Renal cortex interstitium (tissue), 11 donors: ENCODE measurements around the gene BPIFB3. TPM values are rescaled to one million over a fixed set of nuclear protein-coding genes. Genes with fewer than 3 reads are reported as not detected.

Source experiments
- DNase-seq, 11 donors: peaks; one replicate each; pipeline ENCODE4 v3.0.0-alpha.2; 2013; ENCODE audit warnings: low read depth in 9 of 11, low spot score in 4 of 11; ENCODE audit errors: extremely low read depth in 1 of 11
- polyA plus RNA-seq, 3 donors: library from polyadenylated mRNA; unstranded; fragments of 120-200 nt; gene quantifications; one replicate each; pipeline ENCODE4 v1.2.1, GENCODE V29; 2013; ENCODE audit not compliant: insufficient read length in 3 of 3

The BPIFB3 gene
- polyA plus RNA-seq, 3 donors = not detected

GRCh38 chr20:33051333-33051732, 2.4 kb upstream of the BPIFB3 start:
- DNase-seq = no peak

GRCh38 chr20:33054381-33054780, 678 bp downstream of the BPIFB3 start:
- no peak for DNase-seq

GRCh38 chr20:33054791-33055190, 1.1 kb downstream of the BPIFB3 start:
- DNase-seq = no peak

GRCh38 chr20:33059136-33059535, 5.4 kb downstream of the BPIFB3 start:
- DNase-seq = no peak

- no peak for DNase-seq
Observed at GRCh38 chr20:33059741-33060390, 6.2 kb downstream of the BPIFB3 start.

GRCh38 chr20:33061658-33062028, 7.9 kb downstream of the BPIFB3 start:
- DNase-seq = no peak

- no peak for DNase-seq
Observed at GRCh38 chr20:33062105-33062824, 8.6 kb downstream of the BPIFB3 start.

GRCh38 chr20:33062825-33063149, 9.1 kb downstream of the BPIFB3 start:
- no peak for DNase-seq

- DNase-seq = no peak
Observed at GRCh38 chr20:33063271-33063670, 9.6 kb downstream of the BPIFB3 start.

GRCh38 chr20:33064572-33065287, 11.0 kb downstream of the BPIFB3 start:
- no peak for DNase-seq

- DNase-seq = no peak
Observed at GRCh38 chr20:33065785-33066184, 12.1 kb downstream of the BPIFB3 start.

- no peak for DNase-seq
Observed at GRCh38 chr20:33067806-33068205, 14.1 kb downstream of the BPIFB3 start.

- DNase-seq = no peak
Observed at GRCh38 chr20:33068251-33068939, 14.7 kb downstream of the BPIFB3 start.

- no peak for DNase-seq
Observed at GRCh38 chr20:33069673-33070072, 16.0 kb downstream of the BPIFB3 start.

GRCh38 chr20:33070111-33071053, 16.7 kb downstream of the BPIFB3 start:
- no peak for DNase-seq

- DNase-seq = no peak
Observed at GRCh38 chr20:33071198-33071597, 17.5 kb downstream of the BPIFB3 start.

GRCh38 chr20:33072362-33072761, 18.7 kb downstream of the BPIFB3 start:
- DNase-seq = no peak

GRCh38 chr20:33072813-33073212, 19.1 kb downstream of the BPIFB3 start:
- DNase-seq = no peak

GRCh38 chr20:33074675-33075074, 21.0 kb downstream of the BPIFB3 start:
- DNase-seq = no peak
